ENCODE measurements around the gene ANXA11.

DNA sequence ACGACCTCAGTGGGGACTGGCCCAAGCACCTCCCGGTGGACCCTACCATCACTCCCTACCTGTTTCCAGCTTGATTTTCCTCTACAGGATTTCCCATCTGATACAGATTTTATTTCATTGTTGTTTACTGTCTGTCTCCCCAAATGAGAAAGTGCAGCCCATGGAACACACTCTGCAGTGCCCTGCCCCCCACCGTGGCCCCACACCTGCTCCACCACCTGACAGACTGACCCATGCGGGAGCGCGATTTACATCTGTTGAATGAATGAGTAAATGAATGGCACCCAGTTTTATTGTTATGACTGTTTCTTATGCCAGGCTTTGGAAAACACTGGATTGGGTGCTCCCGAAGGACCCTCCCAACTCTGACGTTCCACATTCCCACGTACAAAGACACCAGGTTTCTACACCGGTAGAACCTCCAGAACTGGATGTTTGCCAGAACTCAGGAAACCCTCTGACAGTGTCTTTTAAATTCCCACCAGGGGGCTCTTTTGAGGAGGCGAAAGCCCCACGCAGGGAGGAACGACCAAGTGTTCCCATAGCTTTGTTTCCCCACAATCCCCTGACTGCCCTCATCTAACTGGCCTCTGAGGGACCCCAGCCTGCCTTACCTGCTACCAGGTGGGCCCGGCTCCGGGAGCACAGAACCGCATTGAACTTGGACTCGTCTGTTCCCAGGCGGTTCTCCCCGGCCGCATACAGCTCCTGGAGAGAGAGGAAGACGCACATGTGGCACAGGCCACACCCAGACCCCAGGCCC, 43.8 kb downstream of the ANXA11 start:
- TF ChIP-seq, protein P1, sequence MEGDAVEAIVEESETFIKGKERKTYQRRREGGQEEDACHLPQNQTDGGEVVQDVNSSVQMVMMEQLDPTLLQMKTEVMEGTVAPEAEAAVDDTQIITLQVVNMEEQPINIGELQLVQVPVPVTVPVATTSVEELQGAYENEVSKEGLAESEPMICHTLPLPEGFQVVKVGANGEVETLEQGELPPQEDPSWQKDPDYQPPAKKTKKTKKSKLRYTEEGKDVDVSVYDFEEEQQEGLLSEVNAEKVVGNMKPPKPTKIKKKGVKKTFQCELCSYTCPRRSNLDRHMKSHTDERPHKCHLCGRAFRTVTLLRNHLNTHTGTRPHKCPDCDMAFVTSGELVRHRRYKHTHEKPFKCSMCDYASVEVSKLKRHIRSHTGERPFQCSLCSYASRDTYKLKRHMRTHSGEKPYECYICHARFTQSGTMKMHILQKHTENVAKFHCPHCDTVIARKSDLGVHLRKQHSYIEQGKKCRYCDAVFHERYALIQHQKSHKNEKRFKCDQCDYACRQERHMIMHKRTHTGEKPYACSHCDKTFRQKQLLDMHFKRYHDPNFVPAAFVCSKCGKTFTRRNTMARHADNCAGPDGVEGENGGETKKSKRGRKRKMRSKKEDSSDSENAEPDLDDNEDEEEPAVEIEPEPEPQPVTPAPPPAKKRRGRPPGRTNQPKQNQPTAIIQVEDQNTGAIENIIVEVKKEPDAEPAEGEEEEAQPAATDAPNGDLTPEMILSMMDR (IDR thresholded peaks at IDR 0.05; ENCODE audit: low read length): peak; percentile 39; the same call in 1 of the 2 replicates
- no peak for TF ChIP-seq EZH2 (IDR thresholded peaks at IDR 0.05; ENCODE audit: borderline replicate concordance, low read length)

All from OCI-LY1 (cell line).